IMR-90 (cell line): ENCODE data around the gene MAPRE3. TPM values are rescaled to one million over a fixed set of nuclear protein-coding genes. Genes with fewer than 3 reads are reported as not detected.

Source experiments
- ATAC-seq: fragments of 200-7000 bp; cut with Tn5 transposase; 2 replicates; pipeline ENCODE4 v1.9.1; 2020; ENCODE audit warnings: low read depth, mild to moderate bottlenecking, moderate library complexity
- BruUV-seq: library from RNA; stranded (reverse); fragments of 400-500 nt; replicated peaks from 2 replicates; lab custom pipeline; 2021; lab: Mats Ljungman, UMichigan
- CTCF ChIA-PET: fragments of 300-600 bp; formaldehyde crosslinking; extraction: SDS; loops from one replicate; lab custom pipeline; 2021; ENCODE audit warnings: antibody characterized with exemption; lab: Yijun Ruan, JAX
- POLR2A ChIA-PET: fragments of 300-600 bp; sonication (Branson Sonifier 250); formaldehyde crosslinking; loops from one replicate; lab custom pipeline; 2022; ENCODE audit warnings: antibody characterized with exemption; ENCODE audit not compliant: unreplicated experiment; lab: Charles Lee
- DNase-seq: peaks from one replicate; pipeline ENCODE4 v3.0.0; 2013
- H2AFZ ChIP-seq: replicated peaks from 2 replicates; pipeline ENCODE3; 2013; ENCODE audit warnings: low read length, mild to moderate bottlenecking; ENCODE audit not compliant: poor library complexity
- H2AK5ac ChIP-seq: 2 replicates; pipeline ENCODE4 v1.6.1; 2013; ENCODE audit warnings: low read depth, low read length, inconsistent platforms
- H2AK9ac ChIP-seq: replicated peaks from 2 replicates; pipeline ENCODE3; 2013; ENCODE audit warnings: mild to moderate bottlenecking, low read depth, low read length, moderate library complexity; ENCODE audit not compliant: poor library complexity
- H2BK120ac ChIP-seq: 2 replicates; pipeline ENCODE4 v1.6.1; 2013; ENCODE audit warnings: low read depth, low read length, inconsistent platforms
- H2BK15ac ChIP-seq: 3 replicates; pipeline ENCODE4 v1.6.1; 2013; ENCODE audit warnings: low read depth, low read length, inconsistent platforms
- H2BK20ac ChIP-seq: 2 replicates; pipeline ENCODE4 v1.6.1; 2013; ENCODE audit warnings: low read depth, mild to moderate bottlenecking, inconsistent platforms, low read length, moderate library complexity
- H2BK5ac ChIP-seq: 2 replicates; pipeline ENCODE4 v1.6.1; 2013; ENCODE audit warnings: mild to moderate bottlenecking, low read depth, low read length, inconsistent platforms; ENCODE audit not compliant: poor library complexity, severe bottlenecking
- H3K14ac ChIP-seq: replicated peaks from 2 replicates; pipeline ENCODE4 v1.6.1; 2013; ENCODE audit warnings: low read depth, low read length, inconsistent platforms
- H3K18ac ChIP-seq: 2 replicates; pipeline ENCODE4 v1.6.1; 2013; ENCODE audit warnings: low read depth, low read length, control low read depth
- H3K23ac ChIP-seq: 2 replicates; pipeline ENCODE4 v1.6.1; 2013; ENCODE audit warnings: low read depth, low read length, inconsistent platforms
- H3K27ac ChIP-seq: 2 replicates; pipeline ENCODE4 v1.5.1; 2013; ENCODE audit warnings: mild to moderate bottlenecking, control low read depth, low read length; ENCODE audit not compliant: insufficient read depth
- H3K27me3 ChIP-seq: 2 replicates; pipeline ENCODE4 v1.6.1; 2013; ENCODE audit warnings: low read length; ENCODE audit not compliant: control insufficient read depth, insufficient read depth
- H3K36me3 ChIP-seq: 2 replicates; pipeline ENCODE4 v1.6.1; 2013; ENCODE audit warnings: low read length, mixed read lengths; ENCODE audit not compliant: control insufficient read depth, insufficient read depth
- H3K4ac ChIP-seq: 2 replicates; pipeline ENCODE4 v1.6.1; 2013; ENCODE audit warnings: low read depth, low read length, inconsistent platforms
- H3K4me1 ChIP-seq: 2 replicates; pipeline ENCODE4 v1.6.1; 2013; ENCODE audit warnings: low read length, mixed read lengths; ENCODE audit not compliant: control insufficient read depth, insufficient read depth
- H3K4me2 ChIP-seq: 2 replicates; pipeline ENCODE4 v1.6.1; 2013; ENCODE audit warnings: low read depth, mild to moderate bottlenecking, control low read depth, low read length, moderate library complexity
- H3K4me3 ChIP-seq: 2 replicates; pipeline ENCODE4 v1.5.1; 2013; ENCODE audit warnings: low read depth, mild to moderate bottlenecking, control low read depth, low read length, moderate library complexity; ENCODE audit not compliant: insufficient read depth
- H3K56ac ChIP-seq: 2 replicates; pipeline ENCODE4 v1.6.1; 2013; ENCODE audit warnings: low read length, inconsistent platforms; ENCODE audit not compliant: insufficient read depth; ENCODE audit errors: extremely low read depth
- H3K79me1 ChIP-seq, 2 experiments: 2 replicates each; pipeline ENCODE4 v1.6.1; 2013; ENCODE audit warnings: low read length in 2 of 2, inconsistent platforms in 1 of 2, low read depth in 1 of 2
- H3K9ac ChIP-seq: 2 replicates; pipeline ENCODE4 v1.6.1; 2013; ENCODE audit warnings: low read depth, low read length, control low read depth
- H3K9me1 ChIP-seq: 2 replicates; pipeline ENCODE4 v1.6.1; 2013; ENCODE audit warnings: low read length, inconsistent platforms; ENCODE audit not compliant: insufficient read depth
- H3K9me3 ChIP-seq: 2 replicates; pipeline ENCODE4 v1.6.1; 2013; ENCODE audit warnings: low read length; ENCODE audit not compliant: control insufficient read depth, insufficient read depth
- H4K20me1 ChIP-seq: 2 replicates; pipeline ENCODE4 v1.6.1; 2013; ENCODE audit warnings: low read length, inconsistent platforms; ENCODE audit not compliant: insufficient read depth
- H4K5ac ChIP-seq: 2 replicates; pipeline ENCODE4 v1.6.1; 2013; ENCODE audit warnings: mild to moderate bottlenecking, low read depth, low read length, control low read depth
- H4K8ac ChIP-seq, 2 experiments: 2 replicates each; pipeline ENCODE4 v1.6.1; 2013; ENCODE audit warnings: low read depth in 2 of 2, low read length in 2 of 2, control low read depth in 1 of 2, inconsistent platforms in 1 of 2
- H4K91ac ChIP-seq: 2 replicates; pipeline ENCODE4 v1.6.1; 2013; ENCODE audit warnings: low read depth, low read length, inconsistent platforms; ENCODE audit not compliant: insufficient read depth
- BHLHE40 ChIP-seq: fragments of 150-350 bp; IDR thresholded peaks from 2 replicates; pipeline ENCODE4 v1.6.1; 2016; ENCODE audit warnings: mild to moderate bottlenecking, low read depth, low read length
- CEBPB ChIP-seq: IDR thresholded peaks from 2 replicates; pipeline ENCODE4 v1.6.1; 2012; ENCODE audit warnings: low read depth, low read length, improper control_type of control experiment
- CHD1 ChIP-seq: IDR thresholded peaks from 2 replicates; pipeline ENCODE4 v1.6.1; 2012; ENCODE audit warnings: low read depth, low read length, improper control_type of control experiment
- FOS ChIP-seq: fragments of 150-350 bp; IDR thresholded peaks from 2 replicates; pipeline ENCODE4 v1.6.1; 2016; ENCODE audit warnings: low read depth, low read length
- MAFK ChIP-seq: IDR thresholded peaks from 2 replicates; pipeline ENCODE4 v1.6.1; 2012; ENCODE audit warnings: low read depth, low read length, improper control_type of control experiment
- MAZ ChIP-seq: IDR thresholded peaks from 2 replicates; pipeline ENCODE4 v1.6.1; 2012; ENCODE audit warnings: low read depth, mild to moderate bottlenecking, low read length, improper control_type of control experiment, moderate library complexity, borderline replicate concordance
- MXI1 ChIP-seq: IDR thresholded peaks from 2 replicates; pipeline ENCODE4 v1.6.1; 2012; ENCODE audit warnings: low read depth, mild to moderate bottlenecking, low read length, moderate library complexity, borderline replicate concordance
- NFE2L2 ChIP-seq: fragments of 150-350 bp; IDR thresholded peaks from 2 replicates; pipeline ENCODE4 v1.6.1; 2016; ENCODE audit warnings: low read depth, mild to moderate bottlenecking, low read length
- POLR2A ChIP-seq: IDR thresholded peaks from 2 replicates; pipeline ENCODE4 v1.6.1; 2012; ENCODE audit warnings: mild to moderate bottlenecking, low read depth, low read length
- RAD21 ChIP-seq: IDR thresholded peaks from 2 replicates; pipeline ENCODE4 v1.6.1; 2012; ENCODE audit warnings: low read length, improper control_type of control experiment
- RCOR1 ChIP-seq: IDR thresholded peaks from 2 replicates; pipeline ENCODE4 v1.6.1; 2012; ENCODE audit warnings: mild to moderate bottlenecking, low read length, improper control_type of control experiment; ENCODE audit not compliant: insufficient replicate concordance
- RFX5 ChIP-seq: IDR thresholded peaks from 2 replicates; pipeline ENCODE4 v1.8.0; 2012; ENCODE audit warnings: low read depth, mild to moderate bottlenecking, low read length, moderate library complexity
- SMC3 ChIP-seq: fragments of 150-350 bp; IDR thresholded peaks from 2 replicates; pipeline ENCODE4 v1.6.1; 2016; ENCODE audit warnings: low read depth, mild to moderate bottlenecking, antibody characterized with exemption, low read length, moderate library complexity
- WGBS, 2 experiments: methylation state at CpG; one replicate each; pipeline versions ENCODE4 v1.1.5 to v1.1.7; 2013; ENCODE audit warnings: missing lambda C conversion rate in 2 of 2; ENCODE audit not compliant: insufficient read length in 1 of 2; ENCODE audit errors: extremely low coverage in 2 of 2; 5-methylcytosine and 5-hydroxymethylcytosine counted together
- dilution Hi-C: fragments of 300-500 bp; cut with HindIII; formaldehyde crosslinking; loops from one replicate; pipeline ENCODE4 v1.14.3; 2018; ENCODE audit warnings: low sequenced_read_pairs; ENCODE audit not compliant: unreplicated experiment
- in situ Hi-C: fragments of 300-500 bp; cut with MboI; formaldehyde crosslinking; loops from 3 replicates; pipeline ENCODE4 v1.14.3; 2019; ENCODE audit warnings: low sequenced_read_pairs, inconsistent platforms, mixed read lengths
- intact Hi-C: fragments of 100-400 bp; cut with micrococcal nuclease; formaldehyde crosslinking; loops from 2 replicates; pipeline ENCODE4 v1.10.0; 2022
- polyA plus RNA-seq, 3 experiments: library from polyadenylated mRNA; depleted of rRNA; stranded (reverse); fragments of >200 nt; gene quantifications; 2 replicates each; pipeline ENCODE4 v1.2.3, GENCODE V29; 2012; ENCODE audit warnings: low replicate concordance in 1 of 3
- total RNA-seq: library from RNA; depleted of rRNA; stranded (reverse); fragments of >200 nt; gene quantifications from 2 replicates; pipeline ENCODE4 v1.2.3, GENCODE V29; 2012
- TF ChIP-seq, protein P1 (sequence below): fragments of 150-350 bp; IDR thresholded peaks from 2 replicates; pipeline ENCODE4 v1.6.1; 2016; ENCODE audit warnings: low read depth, mild to moderate bottlenecking, low read length, moderate library complexity, borderline replicate concordance
- TF ChIP-seq, protein P2 (sequence below): fragments of 150-350 bp; IDR thresholded peaks from 2 replicates; pipeline ENCODE4 v1.6.1; 2017; ENCODE audit warnings: mild to moderate bottlenecking, antibody characterized with exemption, low read length, low read depth
- TF ChIP-seq, protein P3 (sequence below): conservative IDR thresholded peaks from 2 replicates; pipeline ENCODE4 v1.5.1; 2012; ENCODE audit warnings: mild to moderate bottlenecking, low read depth, low read length, improper control_type of control experiment

MAPRE3 gene
- total and polyA plus RNA-seq, 2 of the 4 experiments (the other 2 are of a cell fraction) = 1.8 to 20.3 TPM

DNA sequence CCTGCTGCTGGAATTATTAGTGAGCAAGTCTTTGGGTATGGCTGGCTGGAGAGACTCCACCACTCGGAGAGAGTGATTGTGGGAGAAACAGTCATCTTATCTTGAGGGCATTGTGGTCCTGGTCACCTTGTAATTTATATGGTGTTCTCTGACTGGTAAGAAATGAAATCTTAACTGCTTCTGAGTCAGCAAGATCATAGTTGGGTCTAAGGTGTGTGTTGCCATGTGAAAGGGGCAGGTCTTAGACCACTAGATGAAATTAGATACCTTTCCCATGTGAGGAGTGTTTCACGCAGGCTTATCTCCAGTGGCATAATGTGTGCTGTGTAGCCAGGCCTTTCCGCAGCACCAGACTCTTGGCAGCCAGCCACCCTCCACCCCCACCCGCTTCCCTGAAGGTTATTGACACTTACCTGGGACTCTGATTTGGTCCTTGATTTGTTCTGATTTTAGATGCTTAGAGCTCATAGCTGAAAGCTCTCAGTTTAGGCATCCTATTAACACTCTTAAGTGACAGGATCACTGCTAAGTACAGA is 7.7 kb downstream of the MAPRE3 start:
- no peak overlapping the region for H2AK5ac ChIP-seq
- H3K27ac ChIP-seq = no peak overlapping the region
- H2BK120ac ChIP-seq = no peak overlapping the region
- peaks cover 6% of the 10 kb centered on the region for H3K4me1 ChIP-seq
- H2AK9ac ChIP-seq = no peak overlapping the region
- intact Hi-C loops = no loop called here
- dilution Hi-C loops = no loop called here
- peaks cover 7% of the 10 kb centered on the region; the same call in 1 of the 2 replicates for H3K9me1 ChIP-seq
- H2BK5ac ChIP-seq = no peak overlapping the region
- H4K91ac ChIP-seq = no peak overlapping the region
- no peak overlapping the region for H2AFZ ChIP-seq
- no peaks in the 10 kb centered on the region; the same call in 1 of the 2 replicates for H3K27me3 ChIP-seq
- ChIA-PET CTCF (no interaction called here), POLR2A (no interaction called here)
- no peak overlapping the region for H4K5ac ChIP-seq
- no peak overlapping the region for H3K4ac ChIP-seq
- H3K9ac ChIP-seq = no peak overlapping the region
- H3K23ac ChIP-seq = no peak overlapping the region
- H2BK15ac ChIP-seq = no peak overlapping the region
- H3K56ac ChIP-seq = no peak overlapping the region
- no peak overlapping the region for H3K4me3 ChIP-seq
- H4K8ac ChIP-seq = no peak overlapping the region
- peaks cover 8 to 20% of the 10 kb centered on the region in 2 experiments; a peak in 1 of 4 replicates for H3K79me1 ChIP-seq
- no peaks in the 10 kb centered on the region for H3K36me3 ChIP-seq
- no peak overlapping the region for H3K14ac ChIP-seq
- H2BK20ac ChIP-seq = no peak overlapping the region
- in situ Hi-C loops = no loop called here
- BruUV-seq = no TSS peak
- ATAC-seq (no peak), DNase-seq (no peak)
- TF ChIP-seq FOS (no peak), RFX5 (no peak), BHLHE40 (no peak), MAZ (no peak), POLR2A (no peak), CHD1 (no peak), RAD21 (no peak), MXI1 (no peak), SMC3 (no peak), RCOR1 (no peak), MAFK (no peak), NFE2L2 (no peak), CEBPB (no peak)
- TF ChIP-seq, protein P1, sequence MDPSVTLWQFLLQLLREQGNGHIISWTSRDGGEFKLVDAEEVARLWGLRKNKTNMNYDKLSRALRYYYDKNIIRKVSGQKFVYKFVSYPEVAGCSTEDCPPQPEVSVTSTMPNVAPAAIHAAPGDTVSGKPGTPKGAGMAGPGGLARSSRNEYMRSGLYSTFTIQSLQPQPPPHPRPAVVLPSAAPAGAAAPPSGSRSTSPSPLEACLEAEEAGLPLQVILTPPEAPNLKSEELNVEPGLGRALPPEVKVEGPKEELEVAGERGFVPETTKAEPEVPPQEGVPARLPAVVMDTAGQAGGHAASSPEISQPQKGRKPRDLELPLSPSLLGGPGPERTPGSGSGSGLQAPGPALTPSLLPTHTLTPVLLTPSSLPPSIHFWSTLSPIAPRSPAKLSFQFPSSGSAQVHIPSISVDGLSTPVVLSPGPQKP = no peak
- TF ChIP-seq, protein P2, sequence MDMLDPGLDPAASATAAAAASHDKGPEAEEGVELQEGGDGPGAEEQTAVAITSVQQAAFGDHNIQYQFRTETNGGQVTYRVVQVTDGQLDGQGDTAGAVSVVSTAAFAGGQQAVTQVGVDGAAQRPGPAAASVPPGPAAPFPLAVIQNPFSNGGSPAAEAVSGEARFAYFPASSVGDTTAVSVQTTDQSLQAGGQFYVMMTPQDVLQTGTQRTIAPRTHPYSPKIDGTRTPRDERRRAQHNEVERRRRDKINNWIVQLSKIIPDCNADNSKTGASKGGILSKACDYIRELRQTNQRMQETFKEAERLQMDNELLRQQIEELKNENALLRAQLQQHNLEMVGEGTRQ = no peak
- TF ChIP-seq, protein P3, sequence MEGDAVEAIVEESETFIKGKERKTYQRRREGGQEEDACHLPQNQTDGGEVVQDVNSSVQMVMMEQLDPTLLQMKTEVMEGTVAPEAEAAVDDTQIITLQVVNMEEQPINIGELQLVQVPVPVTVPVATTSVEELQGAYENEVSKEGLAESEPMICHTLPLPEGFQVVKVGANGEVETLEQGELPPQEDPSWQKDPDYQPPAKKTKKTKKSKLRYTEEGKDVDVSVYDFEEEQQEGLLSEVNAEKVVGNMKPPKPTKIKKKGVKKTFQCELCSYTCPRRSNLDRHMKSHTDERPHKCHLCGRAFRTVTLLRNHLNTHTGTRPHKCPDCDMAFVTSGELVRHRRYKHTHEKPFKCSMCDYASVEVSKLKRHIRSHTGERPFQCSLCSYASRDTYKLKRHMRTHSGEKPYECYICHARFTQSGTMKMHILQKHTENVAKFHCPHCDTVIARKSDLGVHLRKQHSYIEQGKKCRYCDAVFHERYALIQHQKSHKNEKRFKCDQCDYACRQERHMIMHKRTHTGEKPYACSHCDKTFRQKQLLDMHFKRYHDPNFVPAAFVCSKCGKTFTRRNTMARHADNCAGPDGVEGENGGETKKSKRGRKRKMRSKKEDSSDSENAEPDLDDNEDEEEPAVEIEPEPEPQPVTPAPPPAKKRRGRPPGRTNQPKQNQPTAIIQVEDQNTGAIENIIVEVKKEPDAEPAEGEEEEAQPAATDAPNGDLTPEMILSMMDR = no peak
- no peak overlapping the region for H3K18ac ChIP-seq
- H4K20me1 ChIP-seq = peaks cover 7% of the 10 kb centered on the region; the same call in 1 of the 2 replicates
- no peaks in the 10 kb centered on the region for H3K9me3 ChIP-seq
- H3K4me2 ChIP-seq = no peak overlapping the region
- WGBS, 2 experiments = 75% methylated on average over 1 of the region's 4 CpGs; no CpG with 5 or more reads in 1 of the 2 experiments
